Subcutaneous adipose tissue (tissue), 4 donors: ENCODE data around the gene LAT. TPM values are rescaled to one million over a fixed set of nuclear protein-coding genes. Genes with fewer than 3 reads are reported as not detected.

Experiments used
- total RNA-seq, 4 donors: library from RNA; depleted of rRNA; stranded (reverse); fragments of >200 nt; gene quantifications; one replicate each; pipeline ENCODE4 v1.1.0, GENCODE V29; 2016
- TF ChIP-seq, protein P1 (sequence below): fragments of 450-650 bp; IDR thresholded peaks from one replicate; pipeline ENCODE4 v1.5.1; 2016; ENCODE audit warnings: low read depth, mild to moderate bottlenecking, control low read depth, antibody characterized with exemption, moderate library complexity

LAT gene
- total RNA-seq, 4 donors from 2014 or later, result 3.6 to 10.0 (median 5.3) TPM

- TF ChIP-seq, protein P1, sequence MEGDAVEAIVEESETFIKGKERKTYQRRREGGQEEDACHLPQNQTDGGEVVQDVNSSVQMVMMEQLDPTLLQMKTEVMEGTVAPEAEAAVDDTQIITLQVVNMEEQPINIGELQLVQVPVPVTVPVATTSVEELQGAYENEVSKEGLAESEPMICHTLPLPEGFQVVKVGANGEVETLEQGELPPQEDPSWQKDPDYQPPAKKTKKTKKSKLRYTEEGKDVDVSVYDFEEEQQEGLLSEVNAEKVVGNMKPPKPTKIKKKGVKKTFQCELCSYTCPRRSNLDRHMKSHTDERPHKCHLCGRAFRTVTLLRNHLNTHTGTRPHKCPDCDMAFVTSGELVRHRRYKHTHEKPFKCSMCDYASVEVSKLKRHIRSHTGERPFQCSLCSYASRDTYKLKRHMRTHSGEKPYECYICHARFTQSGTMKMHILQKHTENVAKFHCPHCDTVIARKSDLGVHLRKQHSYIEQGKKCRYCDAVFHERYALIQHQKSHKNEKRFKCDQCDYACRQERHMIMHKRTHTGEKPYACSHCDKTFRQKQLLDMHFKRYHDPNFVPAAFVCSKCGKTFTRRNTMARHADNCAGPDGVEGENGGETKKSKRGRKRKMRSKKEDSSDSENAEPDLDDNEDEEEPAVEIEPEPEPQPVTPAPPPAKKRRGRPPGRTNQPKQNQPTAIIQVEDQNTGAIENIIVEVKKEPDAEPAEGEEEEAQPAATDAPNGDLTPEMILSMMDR, result no peak
Measured at GRCh38 chr16:28967156-28967555, 17.7 kb upstream of the LAT start.

DNA sequence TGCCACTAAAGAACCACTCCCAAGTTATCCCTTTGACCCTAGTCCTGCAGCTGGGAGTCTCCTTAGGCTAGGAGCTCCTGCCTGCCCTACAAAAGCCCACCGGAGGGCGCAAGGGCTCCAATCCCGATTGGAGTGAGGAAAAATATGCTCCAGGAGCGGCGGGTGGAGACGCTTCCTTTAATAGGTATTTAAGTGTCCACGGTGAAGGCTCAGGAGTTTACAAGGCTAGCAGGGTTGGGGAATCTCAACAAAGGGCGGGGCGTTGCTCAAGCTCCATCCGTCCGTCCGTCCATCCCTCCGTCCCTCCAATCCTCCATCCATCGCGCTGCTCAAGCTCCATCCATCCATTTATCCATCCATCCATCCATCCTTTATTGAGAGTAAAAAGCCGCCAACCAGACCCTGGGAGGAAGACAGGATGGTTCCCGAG, 10.8 kb upstream of the LAT start:
- TF ChIP-seq, protein P1, result no peak

GRCh38 chr16:28974437-28975157, 10.3 kb upstream of the LAT start, which contains the start of gene SPNS1:
Gene SPNS1, plus strand, starts transcription at chr16:28974778. Its CDS starts 374 bp downstream, at chr16:28975152.
- TF ChIP-seq, protein P1, result no peak

GRCh38 chr16:28975158-28975599, 9.7 kb upstream of the LAT start:
- TF ChIP-seq, protein P1, result no peak

DNA sequence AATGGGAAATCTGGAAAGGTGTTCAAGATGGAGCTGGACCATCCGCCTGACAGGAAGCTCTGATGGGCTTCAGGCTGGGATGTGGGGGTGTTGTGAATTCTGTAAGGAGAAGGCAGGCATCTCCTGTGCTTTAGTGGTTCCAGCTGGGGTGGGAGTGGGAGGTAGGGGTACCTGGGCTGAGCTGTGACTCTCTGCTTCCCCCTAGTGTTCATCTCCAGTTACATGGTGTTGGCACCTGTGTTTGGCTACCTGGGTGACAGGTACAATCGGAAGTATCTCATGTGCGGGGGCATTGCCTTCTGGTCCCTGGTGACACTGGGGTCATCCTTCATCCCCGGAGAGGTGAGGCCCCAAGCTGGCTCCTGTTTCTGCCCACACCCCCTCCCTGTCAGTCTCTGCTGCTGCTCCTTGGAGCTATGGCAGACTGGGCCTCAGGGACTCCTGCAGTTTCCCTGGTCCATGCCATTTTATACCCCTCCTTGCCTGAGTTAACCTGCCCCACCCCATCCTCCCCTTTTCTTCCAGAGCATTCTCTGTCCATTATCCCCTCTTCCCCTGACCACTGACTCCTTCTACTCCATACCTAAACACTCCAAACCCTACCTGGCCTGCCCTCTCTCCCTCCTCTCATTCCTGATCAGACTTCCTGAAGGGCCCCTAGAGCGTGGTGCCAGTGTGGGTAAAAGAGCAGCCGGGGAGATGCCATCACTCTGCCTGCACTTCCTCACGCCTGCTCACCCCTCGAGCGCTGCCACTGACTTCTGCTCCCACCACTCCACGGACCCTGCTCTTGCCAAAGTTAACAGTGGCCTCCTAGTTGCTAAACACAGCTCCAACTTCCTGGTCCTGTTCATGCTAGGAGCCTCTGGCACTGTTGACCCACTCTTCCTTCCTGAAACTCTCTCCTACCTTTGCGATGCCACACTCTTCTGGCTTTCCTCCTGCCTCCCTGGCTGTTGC, 6.9 kb upstream of the LAT start:
- TF ChIP-seq, protein P1, result no peak

GRCh38 chr16:28980929-28981328, 3.9 kb upstream of the LAT start:
- TF ChIP-seq, protein P1, result no peak

DNA sequence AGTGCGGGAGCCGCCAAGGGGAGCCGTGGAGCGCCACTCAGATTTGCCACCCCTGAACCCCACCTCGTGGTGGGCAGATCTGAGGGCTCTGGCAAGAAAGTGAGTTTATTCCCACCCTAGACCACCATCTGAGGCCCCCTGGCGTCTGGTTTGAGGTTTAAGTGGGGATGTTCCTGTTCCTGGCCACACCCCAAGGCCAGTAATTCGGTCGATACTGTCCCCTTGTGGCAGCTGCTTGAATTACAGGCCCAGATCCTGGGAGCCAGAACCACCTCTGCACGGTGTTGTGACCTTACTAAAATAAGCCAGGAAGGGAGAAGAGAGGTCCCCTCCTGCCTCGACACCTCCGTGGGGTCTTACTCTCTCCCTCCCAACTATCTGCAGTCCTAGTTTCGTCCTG, 3.3 kb upstream of the LAT start:
- TF ChIP-seq, protein P1, result no peak
